ENCODE data around the gene CD200R1.
"Not testable (repeated sequence)": the region's sequence is repeated elsewhere in the genome, so short reads cannot be mapped to it uniquely, and the experiment has no call there.

The CD200R1 gene

DNA sequence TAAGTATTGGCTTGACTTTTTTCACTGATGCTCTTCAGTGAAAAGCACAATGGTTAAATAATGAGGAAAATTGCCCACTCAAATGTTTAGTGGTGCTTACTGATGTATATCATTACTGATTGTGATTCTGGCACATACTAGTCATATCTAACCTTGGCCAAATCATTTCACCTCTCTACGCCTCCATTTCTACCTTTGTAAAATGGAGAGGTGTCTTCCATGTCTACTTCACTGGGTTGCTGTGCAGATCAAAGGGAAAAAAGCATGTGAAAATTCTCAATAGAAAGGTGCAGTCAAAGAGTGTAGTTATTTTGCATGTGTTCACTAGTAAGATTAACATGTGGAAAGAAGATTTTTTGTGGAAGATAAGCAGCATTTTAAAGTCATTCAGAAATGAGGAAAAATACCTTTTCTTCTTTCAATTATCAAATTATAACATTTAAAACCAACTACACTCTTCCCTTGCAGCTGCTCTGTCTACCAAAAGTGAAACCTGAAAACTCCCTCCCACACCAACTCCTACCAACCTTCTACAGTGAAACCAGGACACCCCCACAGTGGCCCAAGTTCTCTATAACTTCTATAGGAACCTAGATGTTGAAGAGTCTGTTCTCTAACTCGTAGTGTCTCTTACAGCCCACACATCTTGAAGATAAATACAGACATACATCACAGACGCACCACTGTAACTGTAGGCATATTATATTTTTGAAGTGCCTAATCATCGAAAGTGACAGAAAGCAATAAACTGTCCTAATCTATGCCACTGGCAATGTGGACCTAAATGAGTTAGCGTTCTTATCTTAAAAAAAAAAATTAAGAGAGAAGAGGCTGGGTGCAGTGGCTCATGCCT lies 1.4 kb downstream of the CD200R1 start:
- DNase-seq (ENCODE audit: low read depth), result no peak

DNA sequence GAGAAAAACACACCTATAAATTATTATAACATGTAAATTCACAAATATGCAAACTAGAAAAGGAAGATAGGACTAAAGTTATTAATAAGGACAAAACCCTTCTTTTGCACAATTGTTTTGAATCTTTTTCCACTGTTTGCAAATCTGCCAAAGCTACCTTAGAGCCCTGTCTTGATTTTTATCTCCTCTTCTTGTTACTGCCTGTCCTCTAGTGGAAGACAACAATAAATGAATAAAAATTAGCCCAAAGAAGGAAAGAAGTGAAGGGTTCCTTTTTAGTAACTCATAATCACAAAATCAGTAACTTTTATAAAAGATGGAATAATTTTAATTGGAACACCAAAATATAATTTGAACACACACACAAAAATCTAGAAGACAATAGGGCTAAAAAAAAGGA lies 2.7 kb downstream of the CD200R1 start:
- DNase-seq (ENCODE audit: low read depth), result no peak

DNA sequence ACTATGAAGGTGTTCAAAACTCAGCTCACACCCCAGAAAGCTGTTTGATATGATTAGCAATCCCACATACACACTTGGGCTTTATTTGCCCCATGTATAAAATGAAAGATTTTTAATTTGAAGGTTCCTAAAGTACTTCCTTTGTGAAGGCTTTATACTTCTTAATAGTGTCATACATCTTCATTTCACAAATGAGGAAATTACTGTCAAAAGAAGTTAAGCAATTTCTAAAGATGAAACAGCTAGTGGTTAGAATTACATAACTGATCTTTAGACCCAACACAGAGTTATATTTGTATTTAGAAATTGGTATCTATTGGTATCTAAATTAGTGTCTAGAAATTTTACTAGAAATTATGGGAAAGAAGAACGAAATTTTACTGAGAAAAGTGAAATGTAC lies 7.1 kb downstream of the CD200R1 start:
- no peak for DNase-seq (ENCODE audit: low read depth)

DNA sequence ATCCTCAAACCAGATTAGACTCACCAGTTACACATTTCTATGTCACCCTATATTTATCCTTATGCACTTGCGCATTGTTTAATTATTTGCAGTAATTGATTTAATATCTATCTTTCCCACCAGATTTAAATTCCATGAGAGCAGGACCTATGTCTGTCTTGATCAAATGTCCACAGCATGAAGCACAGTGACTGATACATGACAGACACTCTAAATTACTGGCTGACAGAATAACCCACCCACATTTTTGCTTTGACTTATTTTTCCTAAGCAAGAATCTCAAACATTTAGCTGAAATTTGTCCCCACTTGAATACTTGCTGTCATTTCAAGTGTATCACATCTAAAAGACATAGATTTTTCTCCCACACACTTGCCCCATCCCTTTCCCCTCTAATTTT lies 7.5 kb downstream of the CD200R1 start:
- no peak for DNase-seq (ENCODE audit: low read depth)

DNA sequence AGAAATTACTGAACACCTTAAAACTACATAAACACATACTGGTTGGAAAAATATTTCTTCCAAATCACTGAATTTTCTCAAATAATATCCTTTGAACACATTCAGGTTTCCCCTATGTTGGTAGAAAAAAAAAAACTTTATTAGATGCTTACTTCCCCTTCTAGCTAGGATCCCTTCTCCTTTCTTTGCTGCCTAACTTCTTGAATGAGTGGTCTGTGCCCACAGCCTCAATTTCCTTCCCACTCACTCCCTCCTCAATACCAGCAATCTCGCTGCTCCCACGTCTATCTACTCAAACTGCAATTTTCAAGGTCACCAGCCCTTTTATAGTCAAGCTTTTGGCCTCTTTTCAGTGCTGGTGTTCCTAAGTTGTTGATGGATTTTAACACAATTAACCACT lies 8.3 kb downstream of the CD200R1 start:
- DNase-seq (ENCODE audit: low read depth), result no peak

DNA sequence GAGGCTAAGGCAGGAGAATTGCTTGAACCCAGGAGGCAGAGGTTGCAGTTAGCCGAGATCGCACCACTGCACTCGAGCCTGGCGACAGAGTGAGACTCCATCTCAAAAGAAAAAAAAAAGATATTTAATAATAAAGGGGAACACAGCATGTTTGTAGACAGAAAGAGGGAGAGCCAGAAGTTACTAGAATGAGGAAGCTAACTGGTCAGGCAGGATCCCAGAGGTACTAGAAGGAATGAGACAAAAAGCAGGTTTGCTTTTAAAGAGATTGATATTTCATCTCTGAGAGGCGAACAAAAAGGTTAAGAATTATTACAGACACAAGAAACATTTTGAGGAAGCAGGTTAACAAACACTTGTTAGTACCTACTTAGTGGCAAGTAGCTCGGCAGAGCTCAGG lies 9.2 kb downstream of the CD200R1 start:
- no peak for DNase-seq (ENCODE audit: low read depth)

DNA sequence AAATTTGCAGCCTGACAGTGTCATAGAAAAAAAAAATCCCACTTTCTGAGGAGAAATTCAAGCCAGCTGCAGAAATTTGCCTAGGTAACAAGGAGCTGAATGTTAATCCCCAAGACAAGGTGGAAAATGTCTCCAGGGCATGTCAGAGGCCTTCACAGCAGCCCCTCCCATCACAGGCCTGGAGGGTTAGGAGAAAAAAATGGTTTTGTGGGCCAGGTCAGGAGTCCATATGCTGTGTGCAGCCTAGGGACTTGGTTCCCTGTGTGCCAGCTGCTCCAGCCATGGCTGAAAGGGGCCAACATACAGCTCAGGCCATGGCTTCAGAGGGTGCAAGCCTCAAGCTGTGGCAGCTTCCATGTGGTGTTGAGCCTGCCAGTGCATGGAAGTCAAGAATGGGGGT lies 11.2 kb downstream of the CD200R1 start:
- no peak for DNase-seq (ENCODE audit: low read depth)

DNA sequence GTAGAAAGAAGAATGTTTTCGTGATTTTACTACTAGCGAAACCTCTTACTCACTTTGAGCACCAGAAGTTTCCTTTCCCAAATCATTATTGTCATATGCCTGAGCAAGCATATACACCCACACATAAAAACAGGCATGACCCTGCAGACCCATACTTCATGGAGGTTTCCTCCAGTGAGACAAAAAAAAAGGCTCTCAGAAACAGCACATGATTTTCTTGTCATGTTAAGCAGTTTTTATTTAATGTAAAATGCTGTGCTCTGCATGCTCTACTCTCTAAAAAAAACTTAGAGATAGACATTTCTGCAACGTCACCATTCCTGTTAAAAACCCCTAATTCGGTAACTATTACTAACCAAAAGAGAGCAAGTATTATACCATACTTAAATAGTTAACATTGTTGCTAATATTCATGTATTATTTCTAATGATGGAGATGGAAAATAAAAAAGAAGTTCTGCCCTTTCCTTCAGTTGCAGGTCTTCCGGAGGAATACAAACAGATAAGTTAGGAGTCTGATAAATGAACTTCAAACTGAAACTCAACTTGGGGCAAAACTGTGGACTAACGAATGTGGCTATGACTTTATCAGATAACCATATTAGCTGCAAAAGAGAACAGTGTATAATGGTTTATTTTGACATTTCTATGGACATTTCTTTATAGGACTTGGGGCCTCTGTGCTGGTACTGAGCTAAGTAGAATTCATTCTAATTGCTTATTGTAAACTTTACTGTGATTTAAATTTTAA lies 15.9 kb downstream of the CD200R1 start:
- no peak for DNase-seq (ENCODE audit: low read depth)

DNA sequence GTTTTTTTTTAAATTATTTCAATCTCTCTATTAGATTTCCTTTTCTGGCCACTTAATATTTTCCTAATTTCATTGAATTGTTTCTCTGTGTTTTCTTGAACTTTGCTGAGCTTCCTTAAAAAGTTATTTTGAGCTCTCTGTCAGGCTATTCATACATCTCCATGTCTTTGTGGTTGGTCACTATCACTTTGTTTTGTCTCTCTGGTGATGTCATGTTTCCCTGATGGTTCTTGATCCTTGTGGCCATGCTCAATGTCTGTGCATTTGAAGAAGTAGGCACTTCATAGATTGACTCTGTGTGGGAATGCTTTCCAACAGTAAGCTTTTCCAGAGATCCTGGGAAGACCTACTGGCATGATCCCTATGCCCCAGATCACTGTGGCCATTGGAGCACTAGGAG lies 18.6 kb downstream of the CD200R1 start:
- no peak for DNase-seq (ENCODE audit: low read depth)

DNA sequence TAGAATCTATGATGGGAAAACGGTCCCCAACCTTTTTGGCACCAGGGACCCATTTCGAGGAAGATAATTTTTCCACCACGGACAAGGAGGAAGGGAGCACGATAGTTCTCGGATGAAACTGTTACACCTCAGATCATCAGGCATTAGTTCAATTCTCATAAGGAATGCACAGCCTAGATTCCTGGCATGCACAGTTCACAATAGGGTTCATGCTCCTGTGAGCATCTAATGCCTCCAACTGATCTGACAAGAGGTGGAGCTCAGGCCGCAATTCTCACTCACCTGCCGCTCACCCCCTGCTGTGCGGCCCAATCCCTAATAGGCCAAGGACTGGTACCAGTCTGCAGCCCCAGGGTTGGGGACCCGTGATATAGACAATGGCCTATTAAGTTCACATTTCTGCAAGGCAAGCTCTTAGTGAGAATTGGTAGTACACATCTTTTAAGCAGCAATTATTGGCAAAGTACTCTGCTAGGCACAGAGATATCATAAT lies 26.5 kb downstream of the CD200R1 start:
- DNase-seq (ENCODE audit: low read depth), result no peak

DNA sequence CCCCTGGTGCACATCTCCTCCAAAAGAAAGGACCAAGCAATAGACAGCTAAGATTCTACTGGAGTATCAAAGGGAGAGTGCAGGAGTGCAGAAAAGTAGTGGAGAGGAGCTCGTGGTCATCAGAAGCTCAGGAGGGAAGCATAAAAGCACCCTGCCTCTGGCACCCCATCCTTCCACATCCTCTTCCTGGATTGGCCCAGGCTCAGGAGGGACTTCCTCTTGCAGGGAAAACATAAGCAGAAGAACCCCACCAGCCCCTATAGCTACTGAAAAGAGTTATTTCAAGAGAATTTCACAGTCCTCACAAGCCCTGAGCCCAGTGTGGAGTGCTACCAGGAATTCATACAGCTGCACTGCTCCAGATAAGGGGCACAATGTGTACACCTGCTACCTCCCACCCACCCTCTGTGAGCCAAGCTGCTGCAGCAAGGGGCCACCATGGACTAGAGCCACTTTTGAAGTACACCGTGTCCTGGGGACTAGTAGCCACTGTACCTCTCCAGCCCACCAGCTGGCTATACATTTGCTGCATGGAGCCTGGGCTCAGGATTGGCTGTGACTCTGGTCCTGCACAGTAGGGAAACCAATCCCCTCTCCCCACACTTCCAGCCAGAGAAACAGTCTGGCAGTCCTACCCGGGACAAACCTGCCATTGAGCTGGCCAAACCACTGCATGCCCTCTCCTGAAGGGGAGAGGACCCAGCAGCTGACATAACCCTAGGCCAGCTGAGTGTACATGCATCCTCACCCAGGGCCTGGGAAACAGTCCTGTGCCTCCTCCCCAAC lies 43.0 kb downstream of the CD200R1 start:
- DNase-seq (ENCODE audit: low read depth), result no peak

DNA sequence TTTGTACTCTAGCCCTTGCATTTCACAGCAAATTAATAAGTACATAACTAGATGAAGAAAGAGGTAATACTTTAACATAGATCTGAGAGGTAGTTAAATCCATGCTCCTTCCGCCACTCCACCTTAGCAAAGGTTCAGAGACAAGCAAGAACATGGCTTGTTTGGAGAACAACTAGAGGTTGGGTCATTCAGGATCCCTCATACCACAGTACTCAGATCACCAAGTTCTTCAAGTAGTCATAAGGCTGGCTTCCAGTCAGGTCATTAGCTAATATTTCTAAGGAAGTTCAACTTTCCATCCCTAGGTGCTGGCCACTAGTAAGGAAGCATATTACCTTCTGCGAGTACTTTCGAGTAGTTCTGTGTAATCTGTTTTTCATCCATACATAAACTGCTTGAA lies 44.1 kb downstream of the CD200R1 start:
- DNase-seq (ENCODE audit: low read depth), result no peak

DNA sequence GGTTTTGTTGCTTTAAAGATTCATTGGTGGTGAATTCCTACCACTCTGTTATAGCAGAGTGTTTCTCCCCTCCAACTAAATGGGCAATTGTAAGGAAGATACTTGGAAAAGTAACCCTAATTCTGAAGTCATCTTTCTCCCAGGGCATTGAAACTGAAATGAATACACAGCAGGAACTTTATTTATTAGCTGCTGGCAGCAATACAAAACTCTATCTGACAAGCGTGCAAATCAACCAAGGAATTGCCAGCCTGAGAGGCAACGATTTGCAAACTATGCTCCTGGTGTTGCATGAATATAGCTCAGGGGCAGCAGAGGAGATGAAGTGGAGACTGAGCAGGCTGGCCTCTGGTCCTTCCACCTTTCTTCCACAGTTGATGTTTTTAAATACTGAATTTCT lies 48.9 kb downstream of the CD200R1 start:
- DNase-seq (ENCODE audit: low read depth), result no peak

DNA sequence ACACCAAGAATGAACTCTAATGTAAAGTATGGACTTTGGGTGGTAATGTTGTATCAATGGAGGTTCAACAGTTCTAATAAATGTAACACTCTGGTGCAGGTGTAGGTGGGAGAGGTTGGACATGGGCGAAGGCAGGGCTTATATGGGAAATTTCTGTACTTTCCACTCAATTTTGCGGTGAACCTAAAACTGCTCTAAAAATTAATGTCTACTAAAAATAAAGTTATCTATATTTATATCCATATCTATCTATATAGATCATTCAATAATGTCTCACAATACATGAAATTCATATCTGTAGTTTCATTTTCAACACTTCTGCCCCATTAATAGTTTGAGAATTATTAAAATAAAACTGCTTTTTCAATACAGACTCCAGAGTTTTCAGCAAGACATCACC lies 49.3 kb downstream of the CD200R1 start:
- no peak for DNase-seq (ENCODE audit: low read depth)

DNA sequence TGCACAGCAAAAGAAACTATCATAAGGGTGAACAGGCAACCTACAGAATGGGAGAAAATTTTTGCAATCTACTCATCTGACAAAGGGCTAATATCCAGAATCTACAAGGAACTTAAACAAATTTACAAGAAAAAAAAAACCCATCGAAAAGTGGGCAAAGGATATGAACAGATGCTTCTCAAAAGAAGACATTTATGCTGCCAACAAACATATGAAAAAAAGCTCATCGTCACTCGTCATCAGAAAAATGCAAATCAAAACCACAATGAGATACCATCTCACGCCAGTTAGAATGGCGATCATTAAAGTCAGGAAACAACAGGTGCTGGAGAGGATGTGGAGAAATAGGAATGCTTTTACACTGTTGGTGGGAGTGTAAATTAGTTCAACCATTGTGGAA lies 55.4 kb downstream of the CD200R1 start:
- not testable (repeated sequence) for DNase-seq (ENCODE audit: low read depth)

DNA sequence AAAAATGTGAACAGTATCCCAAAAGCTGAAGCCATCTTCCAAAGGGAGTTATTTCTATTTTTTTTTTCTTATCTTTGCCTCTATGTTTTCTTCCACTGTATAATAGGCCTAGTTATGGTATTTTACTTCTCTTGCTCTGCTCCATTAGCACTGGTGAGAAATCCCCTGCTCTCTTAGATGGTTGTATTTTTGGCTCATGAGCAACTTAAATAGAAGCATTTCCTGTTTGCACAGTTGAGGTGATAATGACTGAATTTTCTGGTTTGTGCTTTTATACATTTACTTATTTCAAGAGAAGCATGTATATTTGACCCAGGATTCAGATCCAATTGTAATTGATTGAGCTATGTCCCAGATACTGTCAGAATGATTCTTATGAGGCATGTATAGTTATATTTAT lies 66.7 kb downstream of the CD200R1 start:
- no peak for DNase-seq (ENCODE audit: low read depth)

DNA sequence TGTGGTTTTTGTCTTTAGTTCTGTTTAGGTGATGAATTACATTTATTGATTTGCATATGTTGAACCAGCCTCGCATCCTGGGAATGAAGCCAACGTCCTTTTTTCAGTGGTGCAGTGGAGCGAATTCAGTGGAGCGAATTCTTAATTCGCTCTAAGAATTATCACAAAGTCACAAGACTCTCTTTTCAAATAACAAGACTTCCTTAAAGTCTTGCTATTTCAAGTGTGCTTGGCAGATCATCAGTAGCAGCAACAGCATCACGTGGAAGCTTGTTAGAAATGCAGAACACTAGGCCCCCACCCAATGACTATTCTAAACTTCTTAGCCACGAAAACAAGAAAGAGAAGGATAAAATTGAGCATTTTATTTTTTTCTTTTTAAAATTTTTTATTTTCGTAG lies 70.1 kb downstream of the CD200R1 start:
- no peak for DNase-seq (ENCODE audit: low read depth)

DNA sequence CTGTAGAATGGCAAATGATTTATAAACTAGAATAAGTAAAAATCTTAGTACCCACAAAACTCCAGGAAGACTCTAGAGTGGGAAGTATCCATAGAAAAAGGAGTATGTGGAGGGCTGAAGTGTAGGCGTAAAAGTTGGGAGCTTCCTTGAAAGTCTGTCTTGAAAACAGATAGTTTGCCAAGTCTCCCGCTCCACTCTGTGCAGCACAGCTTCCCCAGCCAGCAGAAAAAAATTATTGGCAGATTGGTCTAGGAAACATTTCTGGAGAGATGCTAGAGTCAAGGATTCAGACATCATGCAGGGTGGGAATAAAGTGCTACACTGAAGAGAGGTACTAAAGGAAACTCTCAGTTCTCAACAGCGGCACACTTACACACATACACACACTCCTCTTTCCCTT lies 74.8 kb downstream of the CD200R1 start:
- DNase-seq (ENCODE audit: low read depth), result no peak

DNA sequence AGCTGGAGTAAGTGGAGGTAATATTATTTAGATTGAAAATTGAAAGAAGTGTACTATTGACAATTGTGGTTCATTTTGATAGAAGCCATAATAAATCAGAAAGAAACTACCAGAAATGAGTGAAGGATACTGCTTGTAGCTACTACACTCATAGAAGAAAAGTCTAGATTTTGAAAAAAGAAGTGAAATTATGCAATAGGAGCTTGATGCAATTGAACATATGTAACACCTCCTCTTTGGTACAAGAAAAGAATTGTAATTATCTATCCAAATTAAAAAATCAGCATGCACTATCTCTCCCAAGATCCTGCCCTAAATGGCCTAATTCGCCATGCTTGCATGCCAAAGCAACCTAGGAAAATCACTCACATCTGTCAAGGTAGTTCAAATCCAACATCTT lies 77.1 kb downstream of the CD200R1 start:
- DNase-seq (ENCODE audit: low read depth), result no peak

DNA sequence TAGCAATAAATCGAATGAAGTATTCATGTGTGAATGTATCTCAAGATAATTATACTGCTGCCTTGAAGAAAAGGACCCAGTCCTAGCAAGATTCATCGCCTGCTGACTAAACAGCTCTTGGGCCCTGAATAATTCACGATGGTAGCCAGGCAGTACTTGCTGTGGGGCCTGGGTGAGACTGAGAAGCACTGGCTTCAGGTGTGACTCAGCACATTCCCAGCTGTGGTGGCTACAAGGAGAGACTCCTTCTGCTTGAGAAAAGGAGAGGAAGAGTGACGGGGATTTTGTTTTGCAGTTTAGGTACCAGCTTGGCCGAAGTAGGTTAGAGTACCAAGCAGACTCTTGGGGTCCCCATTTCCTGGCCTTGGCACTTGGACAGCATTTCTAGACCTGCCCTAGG lies 80.6 kb downstream of the CD200R1 start:
- DNase-seq (ENCODE audit: low read depth), result no peak

DNA sequence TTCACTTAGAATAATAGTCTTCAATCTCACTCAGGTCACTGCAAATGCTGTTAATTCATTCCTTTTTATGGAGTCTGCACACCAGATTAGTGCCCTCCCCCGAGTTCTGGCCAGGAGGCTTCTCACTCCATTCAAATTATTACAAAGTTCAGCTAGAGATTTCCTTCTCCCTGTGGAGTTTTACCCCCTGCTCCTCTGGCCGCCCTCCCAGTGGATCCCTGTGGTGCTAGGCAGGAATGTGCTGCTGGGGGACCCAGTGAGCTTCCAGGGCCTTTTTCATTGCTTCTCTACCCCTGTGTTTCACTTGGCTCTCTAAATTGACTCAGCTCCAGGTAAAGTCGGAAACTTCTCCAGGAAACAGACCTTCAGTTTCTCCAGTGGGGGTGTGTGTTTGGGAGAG lies 85.5 kb downstream of the CD200R1 start:
- DNase-seq (ENCODE audit: low read depth), result no peak

DNA sequence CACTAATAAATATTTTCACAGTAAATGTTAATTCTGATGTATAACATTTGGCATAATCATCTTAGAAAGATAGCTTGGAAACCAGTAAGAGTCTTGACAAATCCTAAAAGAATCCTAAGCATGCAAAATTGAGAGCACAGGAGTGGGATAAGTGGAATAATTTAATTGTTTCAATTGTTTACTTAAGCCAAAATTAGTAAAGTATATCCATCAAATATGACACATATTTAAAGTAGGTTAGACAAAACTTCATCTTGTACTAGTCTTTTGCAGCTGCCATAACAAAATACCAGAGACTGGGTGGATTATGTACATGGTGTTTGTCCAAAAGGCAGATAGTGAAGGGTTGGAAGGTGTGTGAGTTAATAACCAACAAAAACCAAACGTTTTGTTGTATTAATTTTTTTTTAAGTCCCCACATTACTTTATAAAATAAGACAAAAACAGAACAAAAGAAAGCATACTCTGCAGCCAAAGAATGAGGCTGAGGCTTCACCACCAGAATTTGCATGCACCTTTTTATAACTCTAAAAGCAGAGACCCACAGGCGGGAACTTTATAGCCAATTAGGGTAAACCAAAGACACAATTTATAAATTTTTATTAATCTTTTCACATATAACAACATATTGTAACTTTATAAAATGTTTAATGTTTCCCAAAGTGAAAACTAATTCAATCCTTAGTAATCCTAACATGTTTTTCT lies 86.4 kb downstream of the CD200R1 start:
- no peak for DNase-seq (ENCODE audit: low read depth)
